GM19193 (cell line): ENCODE measurements around the gene CCL18.

Experiments used
- POLR2A ChIP-seq: IDR thresholded peaks from 4 replicates; pipeline ENCODE4 v1.6.1; 2011; ENCODE audit not compliant: insufficient read depth, insufficient read length; ENCODE audit errors: extremely low read depth

The CCL18 gene

DNA sequence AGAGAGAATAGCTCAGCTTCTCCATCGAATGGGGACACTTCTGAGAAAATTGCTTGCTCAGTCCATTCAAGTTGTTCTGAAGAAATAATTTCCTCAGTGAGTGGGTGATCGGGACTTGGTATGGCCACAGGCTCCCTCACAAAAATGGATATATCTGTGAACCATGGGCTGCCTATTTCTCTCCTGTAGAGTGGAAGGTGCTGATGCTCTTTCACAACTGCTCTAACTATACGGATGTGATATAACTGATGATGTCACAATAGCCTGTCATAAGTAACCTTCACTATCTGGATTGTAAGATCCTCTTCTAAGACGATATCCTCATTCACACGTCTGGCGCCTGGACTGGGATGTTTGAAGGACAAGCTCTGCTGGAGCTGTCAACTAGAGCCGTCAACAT is 4.7 kb upstream of the CCL18 start:
- TF ChIP-seq POLR2A: no peak

DNA sequence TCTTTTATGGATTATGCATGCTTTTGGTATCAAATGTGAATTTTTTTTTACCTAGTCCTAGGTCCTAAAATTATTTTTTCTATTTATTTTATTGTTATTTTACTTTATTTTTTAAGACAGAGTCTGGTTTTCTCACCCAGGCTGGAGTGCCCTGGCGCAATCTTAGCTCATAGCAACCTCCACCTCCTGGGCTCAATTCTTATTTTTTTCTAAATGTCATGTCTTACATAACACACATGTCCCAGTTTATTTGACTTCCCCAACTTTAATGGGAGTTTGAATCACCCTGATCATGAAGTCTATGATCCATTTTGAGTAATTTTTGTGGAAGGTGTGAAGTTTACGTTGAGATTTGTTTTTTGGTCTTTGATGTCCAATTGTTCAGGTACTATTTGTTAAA is 3.3 kb upstream of the CCL18 start:
- no peak for TF ChIP-seq POLR2A

DNA sequence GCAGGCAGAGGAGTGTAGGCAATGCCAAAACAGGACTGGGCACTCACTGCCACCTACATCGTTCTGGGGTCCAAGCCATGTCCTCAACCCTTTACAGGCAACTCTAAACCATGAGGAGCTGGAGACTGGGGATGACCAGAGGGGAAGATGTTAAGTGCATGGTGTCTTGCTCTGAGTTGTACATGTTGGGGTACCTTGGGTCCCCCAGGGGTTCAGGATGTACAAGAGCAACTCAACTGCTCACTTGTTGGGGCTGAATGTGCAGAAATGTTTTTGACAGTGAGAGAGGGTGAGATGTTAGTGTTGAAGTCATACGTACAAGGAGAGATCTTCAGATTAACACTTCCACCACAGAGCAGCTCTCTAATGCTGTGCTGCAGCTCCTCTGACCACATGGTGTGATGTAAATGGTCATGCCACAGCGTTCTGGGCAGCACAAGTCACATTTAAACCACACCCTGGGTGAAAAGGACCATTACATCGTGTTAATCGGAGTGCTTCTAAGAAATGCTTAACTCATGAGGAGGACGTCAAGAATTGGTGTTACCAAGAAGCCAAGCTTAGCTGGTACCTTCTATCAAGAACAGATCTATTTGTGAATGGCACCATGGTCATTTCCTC is 2.4 kb downstream of the CCL18 start:
- no peak for TF ChIP-seq POLR2A

DNA sequence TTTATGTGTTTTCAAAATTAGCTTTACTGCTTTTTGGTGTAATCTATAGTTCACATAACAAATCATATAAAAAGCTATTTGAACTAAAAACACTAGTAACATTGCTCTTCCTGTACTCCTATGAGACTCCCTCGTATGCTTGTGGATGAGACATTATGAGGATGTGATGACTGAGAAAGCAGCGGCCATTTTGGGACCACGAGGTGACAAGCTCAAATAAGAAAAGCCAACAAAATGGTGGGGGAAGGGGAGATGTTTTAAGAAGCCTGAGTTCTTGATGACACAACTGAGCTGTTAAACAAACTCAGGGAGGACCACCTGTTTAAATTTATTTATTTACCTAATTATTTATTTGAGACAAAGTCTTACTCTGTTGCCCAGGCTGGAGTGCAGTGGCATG is 4.5 kb downstream of the CCL18 start:
- no peak for TF ChIP-seq POLR2A

DNA sequence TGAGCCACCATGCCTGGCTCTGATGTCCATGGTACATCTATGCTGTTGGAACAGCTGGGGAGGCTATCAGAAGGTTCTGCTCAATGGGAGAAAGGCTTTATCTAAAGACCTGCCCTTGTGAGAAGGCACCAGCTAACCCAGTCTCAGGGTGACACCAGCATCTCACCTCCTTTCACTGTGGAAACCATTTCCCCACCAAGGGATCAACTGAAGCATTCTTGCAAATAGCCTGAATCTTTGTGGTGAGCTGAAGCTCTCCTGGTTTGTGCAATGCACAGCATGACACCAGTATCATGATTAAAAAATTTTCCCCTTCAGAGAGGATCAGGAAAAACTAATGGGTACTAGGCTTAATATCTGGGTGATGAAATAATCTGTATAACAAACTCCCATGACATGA is 5.1 kb downstream of the CCL18 start:
- TF ChIP-seq POLR2A: no peak

DNA sequence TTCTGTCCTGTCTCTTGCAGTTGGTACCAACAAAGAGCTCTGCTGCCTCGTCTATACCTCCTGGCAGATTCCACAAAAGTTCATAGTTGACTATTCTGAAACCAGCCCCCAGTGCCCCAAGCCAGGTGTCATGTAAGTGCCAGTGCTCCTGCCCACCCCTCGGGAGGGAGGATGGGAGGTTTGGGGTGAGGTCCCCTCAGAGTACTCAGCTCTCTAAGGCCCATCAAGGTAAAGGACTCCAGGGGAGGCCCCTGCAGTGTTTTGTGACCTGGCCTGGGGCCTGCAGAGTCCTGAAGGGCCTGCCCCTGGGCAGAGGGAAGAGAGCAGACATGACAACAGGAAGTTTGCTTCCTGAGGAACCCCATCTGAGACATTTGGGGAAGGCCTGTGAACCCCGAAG is 6.4 kb downstream of the CCL18 start:
- TF ChIP-seq POLR2A: no peak

DNA sequence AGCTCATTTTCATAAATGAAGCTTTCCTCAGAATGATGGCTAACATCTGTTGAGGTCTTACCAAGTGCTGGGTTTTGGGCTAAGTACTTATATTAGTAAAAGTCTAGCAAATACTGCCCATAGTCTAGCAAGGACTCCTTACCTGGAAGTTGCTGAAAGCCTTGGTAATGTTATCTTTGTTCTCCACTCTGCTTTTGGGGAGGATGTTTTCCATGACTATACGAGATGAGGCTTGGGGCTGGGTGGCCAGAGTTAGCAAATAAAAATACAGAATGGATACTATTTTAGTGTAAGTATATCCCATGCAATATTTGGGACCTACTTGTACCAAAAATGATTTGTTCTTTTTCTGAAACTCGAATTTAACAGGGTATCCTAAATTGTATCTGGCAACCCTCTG is 7.7 kb downstream of the CCL18 start:
- no peak for TF ChIP-seq POLR2A

DNA sequence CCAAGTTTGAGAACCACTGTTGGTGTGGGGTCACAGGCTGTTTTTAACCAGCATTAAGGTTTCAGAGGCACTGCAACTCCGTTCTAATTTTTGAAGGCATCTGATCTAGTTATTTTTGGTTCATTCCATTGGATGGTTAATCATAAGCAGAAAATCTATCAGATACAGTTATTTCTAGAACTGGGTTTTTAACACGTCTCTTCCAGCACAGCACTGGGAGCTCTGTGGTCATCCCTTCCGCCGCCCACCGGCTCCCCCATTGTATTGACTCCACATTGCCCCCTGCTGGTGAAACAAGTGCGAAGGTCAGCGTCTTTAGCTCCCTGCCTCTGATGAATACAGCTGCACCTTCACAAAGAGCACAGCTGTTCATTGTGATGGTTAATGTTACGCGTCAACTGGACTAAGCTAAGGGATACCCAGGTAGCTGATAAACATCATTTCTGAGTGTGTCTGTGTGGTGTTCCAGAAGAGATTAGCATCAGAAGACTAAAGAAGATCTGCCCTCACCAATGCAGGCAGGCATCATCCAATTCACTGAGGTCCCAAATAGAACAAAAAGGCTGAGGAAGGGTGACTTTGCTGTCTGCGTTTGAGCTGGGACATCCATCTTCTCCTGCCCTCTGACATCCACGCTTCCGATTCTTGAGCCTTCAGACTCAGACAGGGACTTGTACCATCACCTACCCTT is 8.5 kb downstream of the CCL18 start:
- no peak for TF ChIP-seq POLR2A

DNA sequence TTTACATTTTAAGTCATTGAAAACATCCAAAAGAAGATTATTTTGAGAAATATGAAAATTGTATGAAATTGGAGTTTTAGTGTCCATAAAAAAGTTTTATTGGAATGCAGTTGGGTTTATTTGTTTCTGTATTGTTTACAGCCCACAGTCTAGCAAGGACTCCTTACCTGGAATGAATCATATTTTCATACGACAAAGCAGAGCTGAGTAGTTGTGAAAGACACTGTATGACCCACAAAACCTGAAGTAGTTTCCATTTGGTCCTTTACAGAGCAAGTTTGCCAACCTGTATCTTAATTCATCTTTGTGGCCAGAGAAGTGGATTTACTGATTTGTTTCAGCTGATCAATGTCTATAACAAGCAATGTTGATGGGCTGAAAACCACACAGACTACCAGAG is 10.3 kb downstream of the CCL18 start:
- TF ChIP-seq POLR2A: no peak

DNA sequence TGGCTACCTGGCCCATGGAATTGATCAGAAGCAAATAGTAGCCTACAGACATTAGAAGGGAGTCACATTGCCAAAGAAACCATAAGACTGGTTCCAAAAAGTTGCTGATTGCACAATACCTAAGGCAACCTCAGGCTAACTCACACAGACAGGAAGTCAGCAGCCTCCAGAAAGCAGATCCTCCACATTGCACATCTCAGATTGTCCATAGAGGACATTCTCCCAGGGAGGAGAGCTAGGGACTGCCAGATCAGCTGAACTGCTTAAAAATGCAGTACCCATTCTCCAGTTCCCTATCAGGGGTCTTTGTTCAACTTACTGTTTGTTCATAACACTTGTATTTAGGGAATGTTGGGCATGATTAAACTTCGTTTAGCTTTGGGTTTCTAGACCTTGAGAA is 21.7 kb downstream of the CCL18 start:
- TF ChIP-seq POLR2A: no peak

DNA sequence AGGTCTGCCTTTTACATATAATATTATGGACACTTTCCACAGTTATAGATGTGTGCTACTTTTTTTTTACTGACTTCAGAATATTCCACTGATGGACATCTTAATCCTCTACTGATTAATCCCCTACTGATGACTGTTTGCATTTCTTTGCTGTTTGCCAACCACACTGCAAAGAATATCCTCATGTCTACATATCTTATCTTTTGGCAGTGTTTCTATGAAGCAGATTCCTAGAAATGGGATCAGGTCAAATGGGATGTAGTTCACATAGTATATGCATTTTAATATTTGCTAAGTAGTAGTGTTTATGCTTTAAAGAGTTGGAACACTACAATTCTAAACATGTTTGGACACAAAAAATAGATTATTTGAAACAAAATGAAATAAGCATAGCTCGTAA is 22.7 kb downstream of the CCL18 start:
- TF ChIP-seq POLR2A: no peak

DNA sequence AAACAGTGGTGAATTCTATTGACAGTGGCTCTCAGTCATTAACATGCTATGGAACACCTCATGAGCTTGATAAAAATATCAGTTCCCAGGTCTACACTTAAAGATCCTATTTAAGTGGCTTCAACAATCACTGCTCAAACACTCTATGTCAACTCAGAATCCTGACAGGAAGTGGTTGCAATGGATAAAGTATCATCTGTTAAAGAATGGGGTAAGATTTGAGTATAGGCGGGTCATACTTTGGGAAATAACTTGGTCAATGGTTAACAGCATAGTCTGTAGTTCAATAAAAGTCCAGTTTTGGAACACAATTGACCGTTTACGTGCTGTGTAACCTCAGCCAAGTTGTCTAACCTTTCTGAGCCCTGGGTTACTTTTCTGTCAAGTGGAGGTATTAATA is 23.4 kb downstream of the CCL18 start:
- peak; percentile 49 for TF ChIP-seq POLR2A

DNA sequence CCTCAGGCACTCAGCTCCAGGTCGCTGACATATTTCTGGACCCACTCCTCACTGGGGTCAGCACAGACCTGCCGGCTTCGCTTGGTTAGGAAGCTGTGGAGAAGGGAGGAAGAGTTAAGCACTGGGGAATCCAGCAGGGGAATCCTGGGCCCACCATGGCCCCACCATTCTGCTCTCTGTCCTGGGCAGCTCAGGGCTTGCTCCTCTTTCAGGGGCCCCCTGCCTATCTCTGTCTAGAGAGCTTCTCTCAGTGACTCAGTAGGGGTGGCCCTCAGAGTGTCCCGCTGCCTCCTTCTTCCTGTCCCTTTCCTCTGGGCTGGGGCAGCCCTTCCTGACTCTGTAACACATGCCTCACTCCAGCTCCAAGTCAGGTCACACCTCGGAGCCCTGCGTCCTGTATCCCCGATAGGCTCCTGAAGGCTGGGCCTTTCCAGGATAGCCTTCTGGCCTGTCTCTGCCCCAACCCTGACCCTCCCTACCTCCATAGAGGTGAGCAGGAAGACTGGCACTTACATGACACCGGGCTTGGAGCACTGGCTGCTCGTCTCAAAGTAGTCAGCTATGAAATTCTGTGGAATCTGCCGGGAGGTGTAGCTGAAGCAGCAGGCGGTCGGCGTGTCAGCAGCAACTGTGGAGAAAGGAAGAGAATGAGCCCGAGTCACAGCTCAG is 24.7 kb downstream of the CCL18 start:
- peak; percentile 73 for TF ChIP-seq POLR2A

DNA sequence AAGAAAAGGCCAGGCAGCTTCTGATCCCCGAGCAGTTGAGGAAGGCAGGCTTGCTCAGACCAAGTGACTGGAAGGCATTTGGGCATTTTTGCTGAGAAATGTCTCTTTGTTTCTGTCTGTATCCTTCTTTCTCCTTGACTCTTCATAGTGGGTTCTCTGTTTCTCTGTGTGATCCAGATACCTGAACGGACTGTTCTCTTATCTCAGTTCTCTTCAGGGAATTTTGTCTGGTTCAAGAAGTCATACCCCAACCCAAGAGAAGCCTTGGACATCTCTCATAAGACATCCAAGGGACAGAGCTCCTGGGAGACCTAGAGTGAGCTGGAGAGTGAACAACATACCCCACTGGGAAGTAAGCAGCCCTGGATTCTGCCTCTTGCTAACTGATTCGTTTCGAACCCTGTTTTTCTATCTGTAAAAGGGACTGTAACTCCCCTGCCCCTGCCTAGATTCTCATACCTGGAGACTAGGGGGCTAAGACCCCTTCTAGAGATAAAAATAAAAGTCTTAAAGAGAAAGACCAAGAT is 25.3 kb downstream of the CCL18 start:
- no peak for TF ChIP-seq POLR2A

DNA sequence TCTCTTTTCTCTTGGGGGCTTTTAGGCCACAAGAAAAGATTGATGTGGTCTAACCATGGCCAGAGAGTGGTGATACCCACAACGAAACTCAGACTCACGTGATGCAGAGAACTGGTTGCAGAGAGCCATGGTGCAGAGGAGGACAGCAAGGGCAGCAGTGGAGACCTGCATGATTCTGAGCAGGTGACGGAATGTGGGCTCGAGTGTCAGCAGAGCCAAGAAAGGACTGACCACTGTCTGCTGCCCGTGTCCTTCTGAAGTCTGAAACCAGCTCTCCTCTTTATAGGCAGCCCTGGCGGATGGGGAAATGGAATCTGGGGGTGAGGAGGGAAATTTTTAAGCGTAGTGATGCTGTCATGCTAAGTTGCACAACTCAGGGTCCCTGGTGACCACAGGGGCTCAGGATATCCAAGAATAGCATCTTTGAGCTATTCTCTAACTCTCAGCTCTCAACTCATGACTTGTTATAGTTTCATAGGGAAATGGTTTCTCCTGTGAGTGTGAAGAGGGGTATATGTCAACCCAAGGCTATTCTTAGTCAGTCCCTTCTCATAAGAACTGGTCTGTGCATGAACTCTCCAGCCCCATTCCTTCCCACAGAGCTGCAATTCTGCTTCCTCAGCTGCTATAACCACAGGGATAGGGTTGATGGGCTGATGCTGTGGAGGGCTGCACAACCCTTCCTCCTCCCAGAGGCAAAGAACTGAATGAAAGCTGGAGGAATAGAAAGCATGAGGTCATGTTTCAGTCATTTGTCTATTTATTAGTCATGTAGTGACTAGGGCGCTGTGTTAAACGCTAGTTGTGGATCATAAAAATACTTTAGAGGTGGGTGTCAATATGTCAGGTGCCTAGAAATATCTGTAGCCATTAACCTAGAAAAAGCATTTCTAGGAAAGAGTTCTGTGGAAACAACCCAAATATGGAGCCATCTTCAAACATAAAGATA is 26.1 kb downstream of the CCL18 start, which contains the start of gene CCL3:
Gene CCL3, minus strand, starts transcription at position 256 of the 949 bp plus-strand sequence. Its CDS starts 85 bp downstream, at position 171.
- TF ChIP-seq POLR2A: peak; percentile 98
